Activated naive CD8-positive, alpha-beta T cell (primary cell): ENCODE measurements around the gene IFFO2.
A peak's percentile ranks its signal among the peaks of the same experiment; 100 is the strongest.

ENCODE experiments used
- H3K27ac Mint-ChIP-seq: one replicate; pipeline ENCODE4 v1.8.0; 2021; ENCODE audit warnings: mixed read lengths
- H3K27me3 Mint-ChIP-seq: one replicate; pipeline ENCODE4 v1.8.0; 2021; ENCODE audit warnings: mixed read lengths
- H3K36me3 Mint-ChIP-seq: one replicate; pipeline ENCODE4 v1.8.0; 2021; ENCODE audit warnings: mixed read lengths
- H3K4me1 Mint-ChIP-seq: one replicate; pipeline ENCODE4 v1.8.0; 2021; ENCODE audit warnings: low read depth, mixed read lengths
- H3K4me3 Mint-ChIP-seq: one replicate; pipeline ENCODE4 v1.8.0; 2021; ENCODE audit warnings: mild to moderate bottlenecking, mixed read lengths
- H3K9me3 Mint-ChIP-seq: one replicate; pipeline ENCODE4 v1.8.0; 2021; ENCODE audit warnings: low read depth, mixed read lengths

The IFFO2 gene

DNA sequence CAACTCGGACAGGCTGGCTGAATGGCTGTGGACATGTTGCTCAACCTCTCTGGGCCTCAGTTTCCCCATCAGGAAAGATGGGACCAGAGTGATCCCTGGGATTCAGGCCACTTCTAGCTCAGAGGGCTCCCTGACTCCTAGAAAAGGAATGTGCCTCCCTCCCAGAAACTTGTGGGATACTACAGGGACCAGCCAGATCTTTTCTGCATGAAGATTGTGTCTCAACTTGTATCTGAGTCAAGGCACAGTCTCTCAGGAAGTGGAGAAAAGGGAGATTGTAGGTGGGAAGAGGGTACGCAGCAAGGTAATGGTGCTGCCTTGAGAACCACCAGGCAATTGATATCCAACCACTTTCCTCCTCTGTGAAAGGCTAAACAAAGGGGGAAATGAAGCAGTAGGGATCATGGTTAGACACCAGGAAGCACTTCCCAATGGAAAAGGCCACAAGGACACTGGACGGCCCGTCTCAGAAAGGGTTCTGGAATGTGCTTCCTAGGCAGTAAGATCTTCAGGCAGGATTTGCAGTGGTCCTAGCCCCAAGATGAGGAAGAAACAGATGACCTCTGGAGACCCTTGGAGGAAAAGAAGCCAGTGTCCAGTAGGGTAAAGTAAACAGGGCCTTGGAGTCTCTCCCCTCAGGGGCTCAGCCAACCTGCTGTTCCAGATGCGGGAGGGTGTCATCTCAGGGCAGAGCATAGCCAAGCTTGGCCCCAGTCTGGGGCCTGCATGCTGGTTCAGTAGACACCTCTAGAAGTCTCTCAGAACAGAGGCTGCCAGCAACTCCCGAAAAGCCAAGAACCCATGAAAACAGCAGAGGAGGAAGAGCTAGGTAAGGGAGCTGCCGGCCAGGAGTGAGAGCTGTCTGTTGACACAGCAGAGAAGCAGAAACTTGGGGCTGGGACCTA, 16.8 kb downstream of the IFFO2 start:
- Mint-ChIP-seq H3K4me3 (no peak overlapping the region), H3K9me3 (no peaks in the 10 kb centered on the region), H3K27me3 (no peaks in the 10 kb centered on the region), H3K4me1 (peaks cover 46% of the 10 kb centered on the region), H3K27ac (peak overlapping the region; percentile 42), H3K36me3 (no peaks in the 10 kb centered on the region)

GRCh38 chr1:18938707-18939070, 17.8 kb downstream of the IFFO2 start:
- H3K27ac Mint-ChIP-seq = no peak overlapping the region
- H3K27me3 Mint-ChIP-seq = no peaks in the 10 kb centered on the region
- no peaks in the 10 kb centered on the region for H3K9me3 Mint-ChIP-seq
- peaks cover 47% of the 10 kb centered on the region for H3K4me1 Mint-ChIP-seq
- no peak overlapping the region for H3K4me3 Mint-ChIP-seq
- no peaks in the 10 kb centered on the region for H3K36me3 Mint-ChIP-seq

GRCh38 chr1:18938008-18938706, 18.3 kb downstream of the IFFO2 start:
- no peak overlapping the region for H3K27ac Mint-ChIP-seq
- no peaks in the 10 kb centered on the region for H3K36me3 Mint-ChIP-seq
- no peak overlapping the region for H3K4me3 Mint-ChIP-seq
- peaks cover 45% of the 10 kb centered on the region for H3K4me1 Mint-ChIP-seq
- H3K27me3 Mint-ChIP-seq = no peaks in the 10 kb centered on the region
- H3K9me3 Mint-ChIP-seq = no peaks in the 10 kb centered on the region

DNA sequence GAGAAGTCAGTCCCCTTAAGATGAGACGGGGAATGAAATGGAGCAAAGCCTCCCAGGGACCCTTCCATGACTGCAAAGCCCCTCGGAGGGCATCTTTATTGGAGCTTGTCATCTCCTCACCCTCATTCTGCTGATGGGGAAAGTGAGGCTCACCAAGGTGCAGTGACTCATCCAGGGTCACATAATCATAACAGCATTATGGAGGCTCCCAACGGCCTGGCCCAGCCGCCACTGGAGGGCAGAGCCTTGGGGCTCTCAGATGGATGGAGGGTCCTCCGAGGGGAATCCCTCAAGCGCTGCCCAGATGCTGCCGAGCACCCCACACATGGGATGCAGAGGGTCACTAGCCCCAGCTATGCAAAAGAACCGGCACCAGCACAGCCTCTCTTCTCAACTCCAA, 18.9 kb downstream of the IFFO2 start:
- Mint-ChIP-seq H3K27me3 (no peaks in the 10 kb centered on the region), H3K9me3 (no peaks in the 10 kb centered on the region), H3K4me1 (peaks cover 48% of the 10 kb centered on the region), H3K36me3 (no peaks in the 10 kb centered on the region), H3K27ac (no peak overlapping the region), H3K4me3 (no peak overlapping the region)

- no peaks in the 10 kb centered on the region for H3K36me3 Mint-ChIP-seq
- H3K9me3 Mint-ChIP-seq = no peaks in the 10 kb centered on the region
- peaks cover 51% of the 10 kb centered on the region for H3K4me1 Mint-ChIP-seq
- no peak overlapping the region for H3K27ac Mint-ChIP-seq
- H3K27me3 Mint-ChIP-seq = no peaks in the 10 kb centered on the region
- H3K4me3 Mint-ChIP-seq = no peak overlapping the region
Measured at GRCh38 chr1:18936814-18937481, 19.5 kb downstream of the IFFO2 start.

GRCh38 chr1:18936471-18936813, 20.0 kb downstream of the IFFO2 start:
- Mint-ChIP-seq H3K27ac (peak overlapping the region; percentile 28), H3K36me3 (no peaks in the 10 kb centered on the region), H3K9me3 (no peaks in the 10 kb centered on the region), H3K4me3 (no peak overlapping the region), H3K27me3 (no peaks in the 10 kb centered on the region), H3K4me1 (peaks cover 55% of the 10 kb centered on the region)

- H3K9me3 Mint-ChIP-seq = no peaks in the 10 kb centered on the region
- H3K27ac Mint-ChIP-seq = no peak overlapping the region
- no peak overlapping the region for H3K4me3 Mint-ChIP-seq
- H3K27me3 Mint-ChIP-seq = no peaks in the 10 kb centered on the region
- H3K36me3 Mint-ChIP-seq = no peaks in the 10 kb centered on the region
- H3K4me1 Mint-ChIP-seq = peaks cover 62% of the 10 kb centered on the region
Measured at GRCh38 chr1:18934205-18935000, 22.1 kb downstream of the IFFO2 start.

GRCh38 chr1:18932879-18933278, 23.6 kb downstream of the IFFO2 start:
- Mint-ChIP-seq H3K4me3 (no peak overlapping the region), H3K27ac (peak overlapping the region; percentile 1), H3K9me3 (no peaks in the 10 kb centered on the region), H3K36me3 (no peaks in the 10 kb centered on the region), H3K27me3 (no peaks in the 10 kb centered on the region), H3K4me1 (peaks cover 73% of the 10 kb centered on the region)

- Mint-ChIP-seq H3K4me3 (no peak overlapping the region), H3K9me3 (no peaks in the 10 kb centered on the region), H3K4me1 (peaks cover 77% of the 10 kb centered on the region), H3K27me3 (no peaks in the 10 kb centered on the region), H3K27ac (peak overlapping the region; percentile 1), H3K36me3 (no peaks in the 10 kb centered on the region)
Measured at GRCh38 chr1:18932387-18932786, 24.1 kb downstream of the IFFO2 start.

DNA sequence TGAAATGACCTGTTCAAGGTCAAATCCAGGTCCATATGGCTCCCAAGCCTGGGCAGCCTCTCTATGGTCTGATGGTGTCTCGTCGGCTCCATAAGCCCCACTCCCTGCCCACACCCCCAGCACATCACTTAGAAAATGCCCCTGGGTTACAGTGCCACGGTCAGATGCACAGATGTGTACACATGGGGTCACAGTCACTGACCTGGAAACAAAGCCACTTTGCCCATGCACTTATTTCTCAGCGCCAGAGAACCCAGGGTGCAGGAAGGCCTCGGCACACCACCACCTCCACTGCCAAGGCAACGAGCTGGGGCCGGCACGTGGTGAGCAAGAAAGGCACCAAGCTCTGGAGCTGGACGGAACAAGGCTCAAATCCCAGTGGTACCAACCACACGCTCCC, 24.7 kb downstream of the IFFO2 start:
- no peaks in the 10 kb centered on the region for H3K36me3 Mint-ChIP-seq
- H3K27ac Mint-ChIP-seq = peak overlapping the region; percentile 61
- H3K4me3 Mint-ChIP-seq = peak overlapping the region; percentile 14
- H3K27me3 Mint-ChIP-seq = no peaks in the 10 kb centered on the region
- H3K9me3 Mint-ChIP-seq = no peaks in the 10 kb centered on the region
- H3K4me1 Mint-ChIP-seq = peaks cover 75% of the 10 kb centered on the region

GRCh38 chr1:18929686-18930085, 26.8 kb downstream of the IFFO2 start:
- peak overlapping the region; percentile 68 for H3K27ac Mint-ChIP-seq
- no peaks in the 10 kb centered on the region for H3K27me3 Mint-ChIP-seq
- no peak overlapping the region for H3K4me3 Mint-ChIP-seq
- H3K36me3 Mint-ChIP-seq = no peaks in the 10 kb centered on the region
- peaks cover 74% of the 10 kb centered on the region for H3K4me1 Mint-ChIP-seq
- H3K9me3 Mint-ChIP-seq = no peaks in the 10 kb centered on the region

DNA sequence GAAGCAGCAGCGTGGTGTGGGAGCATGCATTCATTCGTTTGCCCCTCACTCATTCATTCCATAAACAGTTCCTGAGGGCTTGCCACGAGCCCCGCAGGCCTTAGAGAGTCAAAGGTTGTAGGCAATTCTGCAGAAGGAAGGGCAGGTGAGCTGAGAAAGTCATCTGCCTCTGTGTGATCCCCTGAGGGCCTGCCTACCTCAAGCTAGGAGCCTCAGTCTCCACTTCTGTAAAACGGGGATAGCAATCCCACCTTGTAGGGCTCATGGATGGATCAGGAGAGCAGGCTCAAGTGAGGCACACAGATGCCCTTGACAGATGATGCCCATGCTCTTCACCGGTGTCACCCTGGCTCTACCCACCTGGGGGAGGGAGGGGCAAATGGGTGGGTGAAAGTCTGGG, 27.5 kb downstream of the IFFO2 start:
- H3K9me3 Mint-ChIP-seq = no peaks in the 10 kb centered on the region
- H3K4me1 Mint-ChIP-seq = peaks cover 75% of the 10 kb centered on the region
- H3K27me3 Mint-ChIP-seq = no peaks in the 10 kb centered on the region
- H3K36me3 Mint-ChIP-seq = no peaks in the 10 kb centered on the region
- H3K27ac Mint-ChIP-seq = peak overlapping the region; percentile 78
- peak overlapping the region; percentile 84 for H3K4me3 Mint-ChIP-seq

GRCh38 chr1:18928406-18928805, 28.1 kb downstream of the IFFO2 start:
- peak overlapping the region; percentile 84 for H3K4me3 Mint-ChIP-seq
- H3K36me3 Mint-ChIP-seq = no peaks in the 10 kb centered on the region
- peaks cover 78% of the 10 kb centered on the region for H3K4me1 Mint-ChIP-seq
- H3K27me3 Mint-ChIP-seq = no peaks in the 10 kb centered on the region
- H3K27ac Mint-ChIP-seq = peak overlapping the region; percentile 98
- no peaks in the 10 kb centered on the region for H3K9me3 Mint-ChIP-seq

DNA sequence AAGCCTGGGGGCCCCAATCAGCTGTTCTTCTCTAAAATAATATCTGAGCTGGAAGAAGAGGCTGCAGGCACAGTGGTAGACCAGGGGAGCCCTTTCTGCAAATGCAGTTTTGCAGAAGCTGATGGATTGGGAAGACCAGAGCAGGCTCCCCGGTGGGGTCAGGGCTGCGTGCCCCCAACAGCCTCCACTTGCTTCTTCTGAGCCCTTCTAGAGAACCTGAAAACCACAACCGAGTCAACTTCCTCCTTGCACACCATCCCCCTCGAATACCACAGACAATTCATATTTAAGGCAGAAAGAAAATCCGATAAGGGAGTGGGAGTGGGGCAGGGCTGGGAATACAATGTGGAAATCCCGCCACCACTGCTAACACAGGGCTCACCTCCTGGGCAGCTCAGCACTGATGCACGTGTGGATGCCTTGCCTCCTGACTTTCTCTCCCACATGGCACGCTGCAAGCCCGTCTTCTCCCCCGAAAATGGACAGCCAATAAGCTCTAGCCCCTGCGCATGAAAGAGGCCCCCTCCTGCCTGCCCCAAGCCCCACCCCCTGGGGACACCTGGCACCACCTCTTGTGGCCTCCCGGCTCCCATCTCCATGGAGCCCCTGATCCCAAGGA, 28.7 kb downstream of the IFFO2 start:
- Mint-ChIP-seq H3K36me3 (no peaks in the 10 kb centered on the region), H3K27me3 (no peaks in the 10 kb centered on the region), H3K4me1 (peaks cover 84% of the 10 kb centered on the region), H3K27ac (peak overlapping the region; percentile 98), H3K4me3 (peak overlapping the region; percentile 84), H3K9me3 (no peaks in the 10 kb centered on the region)
